ENCODE data around the gene HES4. TPM values are rescaled to one million over a fixed set of nuclear protein-coding genes. Genes with fewer than 3 reads are reported as not detected.

HES4 gene
- total and polyA plus RNA-seq, 2 donors (not counting 3 experiments of a cell fraction or from before 2014, with no cell fraction given) = 30.5 to 37.6 TPM

DNA sequence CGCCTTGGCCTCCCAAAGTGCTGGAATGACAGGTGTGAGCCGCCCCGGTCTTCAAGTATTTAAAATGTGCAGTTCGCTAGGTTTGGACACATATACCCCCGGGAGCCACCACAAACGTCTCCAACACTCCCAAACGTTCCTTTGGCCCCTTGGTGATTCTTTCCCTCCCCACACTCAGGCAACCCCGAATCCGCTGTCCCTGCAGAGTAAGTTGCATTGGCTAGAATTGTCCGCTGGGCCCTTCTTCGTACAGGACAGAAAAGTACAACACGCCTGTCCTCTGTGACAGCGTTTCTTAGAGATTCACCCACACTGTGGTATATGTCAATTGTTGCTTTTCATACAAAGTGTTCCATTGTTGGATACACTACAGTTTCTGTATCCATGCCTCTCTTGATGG, 14.8 kb downstream of the HES4 start:
- Histone ChIP-seq H3K4me3 (replicated peaks in 1 of 3; ENCODE audit: insufficient read depth in 1 of 3, low read depth in 1 of 3, low read length in 3 of 3) (no peak overlapping the region), H3K36me3 (ENCODE audit: control insufficient read depth in 2 of 2, extremely low read depth in 1 of 2, insufficient read depth in 2 of 2, low read length in 2 of 2) (no peaks in the 10 kb centered on the region), H3K9me1 (replicated peaks; ENCODE audit: control insufficient read depth, extremely low read depth, insufficient read depth, low read length) (no peaks in the 10 kb centered on the region), H3K9ac (replicated peaks; ENCODE audit: extremely low read depth, insufficient read depth, low read length) (no peak overlapping the region), H4K20me1 (replicated peaks; ENCODE audit: control insufficient read depth, extremely low read depth, insufficient read depth, low read length) (no peaks in the 10 kb centered on the region), H3K79me2 (ENCODE audit: control insufficient read depth, insufficient read depth, low read length) (no peaks in the 10 kb centered on the region), H3K27ac (ENCODE audit: insufficient read depth, low read depth, low read length) (no peak overlapping the region), H3K9me3 (replicated peaks; ENCODE audit: control insufficient read depth, insufficient read depth, low read length) (no peaks in the 10 kb centered on the region), H2AFZ (ENCODE audit: low read depth, low read length) (no peak overlapping the region), H3K4me2 (ENCODE audit: insufficient read depth, low read length) (no peak overlapping the region), H3K27me3 (ENCODE audit: control insufficient read depth in 2 of 2, insufficient read depth in 2 of 2, low read length in 2 of 2) (peaks cover 2 to 3% of the 10 kb centered on the region in 2 experiments), H3K4me1 (ENCODE audit: control insufficient read depth, extremely low read depth, insufficient read depth, low read length) (no peaks in the 10 kb centered on the region)
- dilution Hi-C loops (cut with MboI; ENCODE audit: extremely low pct_ligation_motif_present, low sequenced_read_pairs) (no loop called here), intact Hi-C loops (cut with micrococcal nuclease) (loop anchor here (2.0 kb wide), 1 partner anchor 132 kb away; the partner anchor contains the start of gene C1orf159)
- TF ChIP-seq, protein P1, sequence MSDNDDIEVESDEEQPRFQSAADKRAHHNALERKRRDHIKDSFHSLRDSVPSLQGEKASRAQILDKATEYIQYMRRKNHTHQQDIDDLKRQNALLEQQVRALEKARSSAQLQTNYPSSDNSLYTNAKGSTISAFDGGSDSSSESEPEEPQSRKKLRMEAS (IDR thresholded peaks at IDR 0.05; ENCODE audit: insufficient read depth, insufficient read length) = no peak
- TF ChIP-seq GATA2 (IDR thresholded peaks at IDR 0.05; ENCODE audit: insufficient read depth, insufficient read length, low read depth, low read length) = no peak
- TF ChIP-seq POLR2AphosphoS5 (IDR thresholded peaks at IDR 0.05; ENCODE audit: insufficient read depth, low read depth, low read length) = no peak
- TF ChIP-seq MYC (IDR thresholded peaks at IDR 0.05; ENCODE audit: low read depth, low read length) = no peak
- TF ChIP-seq FOS (IDR thresholded peaks at IDR 0.05; ENCODE audit: borderline replicate concordance, insufficient read depth, low read length) = no peak
- TF ChIP-seq, protein P2, sequence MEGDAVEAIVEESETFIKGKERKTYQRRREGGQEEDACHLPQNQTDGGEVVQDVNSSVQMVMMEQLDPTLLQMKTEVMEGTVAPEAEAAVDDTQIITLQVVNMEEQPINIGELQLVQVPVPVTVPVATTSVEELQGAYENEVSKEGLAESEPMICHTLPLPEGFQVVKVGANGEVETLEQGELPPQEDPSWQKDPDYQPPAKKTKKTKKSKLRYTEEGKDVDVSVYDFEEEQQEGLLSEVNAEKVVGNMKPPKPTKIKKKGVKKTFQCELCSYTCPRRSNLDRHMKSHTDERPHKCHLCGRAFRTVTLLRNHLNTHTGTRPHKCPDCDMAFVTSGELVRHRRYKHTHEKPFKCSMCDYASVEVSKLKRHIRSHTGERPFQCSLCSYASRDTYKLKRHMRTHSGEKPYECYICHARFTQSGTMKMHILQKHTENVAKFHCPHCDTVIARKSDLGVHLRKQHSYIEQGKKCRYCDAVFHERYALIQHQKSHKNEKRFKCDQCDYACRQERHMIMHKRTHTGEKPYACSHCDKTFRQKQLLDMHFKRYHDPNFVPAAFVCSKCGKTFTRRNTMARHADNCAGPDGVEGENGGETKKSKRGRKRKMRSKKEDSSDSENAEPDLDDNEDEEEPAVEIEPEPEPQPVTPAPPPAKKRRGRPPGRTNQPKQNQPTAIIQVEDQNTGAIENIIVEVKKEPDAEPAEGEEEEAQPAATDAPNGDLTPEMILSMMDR (IDR thresholded peaks at IDR 0.05; ENCODE audit: extremely low read depth in 1 of 2, insufficient read depth in 1 of 2, low read depth in 1 of 2, low read length in 2 of 2) = no peak
- TF ChIP-seq POLR2A (IDR thresholded peaks at IDR 0.05; ENCODE audit: low read depth, low read length) = no peak
- no peak for TF ChIP-seq EZH2 (IDR thresholded peaks at IDR 0.05; ENCODE audit: borderline replicate concordance, low read depth, low read length, severe bottlenecking)
- TF ChIP-seq JUN (IDR thresholded peaks at IDR 0.05; ENCODE audit: borderline replicate concordance, insufficient read depth, insufficient read length, low read depth) = no peak
- CTCF ChIA-PET = interaction anchor here (0.8 to 5.1 kb wide), 23 partner anchors 9 to 308 kb away, joined by 3 to 77 read pairs (median 5); partner anchors contain the start of genes HES4, ISG15, NOC2L and PLEKHN1
- BruUV-seq (replicated peaks) = no TSS peak
- no peak for FAIRE-seq
- DNase-seq (ENCODE audit: low read depth, low spot score) = no peak
- POLR2A ChIA-PET = no interaction called here
